ENCODE data around the gene GFM1. TPM values are rescaled to one million over a fixed set of nuclear protein-coding genes. Genes with fewer than 3 reads are reported as not detected.

Gene GFM1
- total RNA-seq, 6 experiments from 2014 or later, result 40.2 to 61.5 (median 43.8) TPM

- DNase-seq (peak; percentile 76 to 84 (median 84)), ATAC-seq (peak; percentile 79 to 88 (median 84))
- Histone ChIP-seq H3K27ac (peak within 1 kb of the TSS in 2 of 3 donors; percentile 10 to 67), H3K9me3 (no peaks in the 10 kb centered on the region), H3K36me3 (no peaks in the 10 kb centered on the region), H3K4me3 (peak within 1 kb of the TSS; percentile 65 to 75 (median 70)), H3K27me3 (no peaks in the 10 kb centered on the region), H3K4me1 (peaks cover 0 to 5% (median 0%) of the 10 kb centered on the region in 4 donors)
- TF ChIP-seq, protein P1, sequence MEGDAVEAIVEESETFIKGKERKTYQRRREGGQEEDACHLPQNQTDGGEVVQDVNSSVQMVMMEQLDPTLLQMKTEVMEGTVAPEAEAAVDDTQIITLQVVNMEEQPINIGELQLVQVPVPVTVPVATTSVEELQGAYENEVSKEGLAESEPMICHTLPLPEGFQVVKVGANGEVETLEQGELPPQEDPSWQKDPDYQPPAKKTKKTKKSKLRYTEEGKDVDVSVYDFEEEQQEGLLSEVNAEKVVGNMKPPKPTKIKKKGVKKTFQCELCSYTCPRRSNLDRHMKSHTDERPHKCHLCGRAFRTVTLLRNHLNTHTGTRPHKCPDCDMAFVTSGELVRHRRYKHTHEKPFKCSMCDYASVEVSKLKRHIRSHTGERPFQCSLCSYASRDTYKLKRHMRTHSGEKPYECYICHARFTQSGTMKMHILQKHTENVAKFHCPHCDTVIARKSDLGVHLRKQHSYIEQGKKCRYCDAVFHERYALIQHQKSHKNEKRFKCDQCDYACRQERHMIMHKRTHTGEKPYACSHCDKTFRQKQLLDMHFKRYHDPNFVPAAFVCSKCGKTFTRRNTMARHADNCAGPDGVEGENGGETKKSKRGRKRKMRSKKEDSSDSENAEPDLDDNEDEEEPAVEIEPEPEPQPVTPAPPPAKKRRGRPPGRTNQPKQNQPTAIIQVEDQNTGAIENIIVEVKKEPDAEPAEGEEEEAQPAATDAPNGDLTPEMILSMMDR (IDR thresholded peaks at IDR 0.05), result peak in 2 of 4 donors; percentile 11 to 27
- TF ChIP-seq POLR2A (IDR thresholded peaks at IDR 0.05), result peak; percentile 40
- WGBS (ENCODE audit: insufficient coverage, low coverage, low lambda C conversion rate, missing lambda C conversion rate), result 0% methylated on average over 9 of the region's 101 CpGs
- intact Hi-C loops (cut with DNase I), result loop anchor here in 1 of 2 donors (10.0 kb wide), 1 partner anchor 53 kb away; no protein-coding TSS in a partner anchor
Observed at GRCh38 chr3:158731938-158732855, 87.9 kb downstream of the GFM1 start, which contains the start of gene RARRES1. TSS of gene RARRES1 (minus strand) at chr3:158732457. CDS start at chr3:158732415, 42 bp downstream.

- Histone ChIP-seq H3K27me3 (no peaks in the 10 kb centered on the region), H3K4me1 (peaks cover 0 to 5% (median 0%) of the 10 kb centered on the region in 4 donors), H3K36me3 (no peaks in the 10 kb centered on the region), H3K4me3 (peak overlapping the region; percentile 65 to 75 (median 70)), H3K27ac (no peak overlapping the region), H3K9me3 (no peaks in the 10 kb centered on the region)
- ATAC-seq (peak in 1 of 4 donors; percentile 5), DNase-seq (peak in 1 of 3 donors; percentile 57)
- intact Hi-C loops (cut with DNase I), result loop anchor here in 1 of 2 donors (10.0 kb wide), 1 partner anchor 52 kb away; no protein-coding TSS in a partner anchor
- TF ChIP-seq POLR2A (IDR thresholded peaks at IDR 0.05), result no peak
- TF ChIP-seq, protein P1 (IDR thresholded peaks at IDR 0.05), result no peak
- 75% methylated on average over 2 of the region's 15 CpGs for WGBS (ENCODE audit: insufficient coverage, low coverage, low lambda C conversion rate, missing lambda C conversion rate)
Observed at GRCh38 chr3:158732856-158733200, 88.5 kb downstream of the GFM1 start.

DNA sequence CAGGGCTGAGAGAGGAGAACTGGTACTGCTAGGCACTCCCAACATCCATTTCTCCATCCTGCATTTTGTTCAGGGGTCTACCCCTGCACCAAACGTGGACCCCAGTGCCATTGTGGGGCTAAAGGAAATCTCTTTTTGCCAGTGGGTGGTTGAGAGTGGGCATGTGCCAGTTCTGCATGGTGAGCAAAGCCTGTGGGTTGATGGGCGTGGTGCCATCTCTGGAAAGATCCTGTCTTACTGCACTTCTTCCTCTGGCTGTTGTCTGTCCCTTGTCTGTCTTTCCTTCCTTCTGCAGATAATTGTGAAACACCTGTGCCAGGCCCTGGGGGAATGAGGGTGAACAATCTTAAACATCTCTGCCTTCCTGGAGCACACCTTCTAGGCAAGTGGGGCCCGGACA is 89.3 kb downstream of the GFM1 start:
- DNase-seq, result no peak
- ATAC-seq, result no peak

DNA sequence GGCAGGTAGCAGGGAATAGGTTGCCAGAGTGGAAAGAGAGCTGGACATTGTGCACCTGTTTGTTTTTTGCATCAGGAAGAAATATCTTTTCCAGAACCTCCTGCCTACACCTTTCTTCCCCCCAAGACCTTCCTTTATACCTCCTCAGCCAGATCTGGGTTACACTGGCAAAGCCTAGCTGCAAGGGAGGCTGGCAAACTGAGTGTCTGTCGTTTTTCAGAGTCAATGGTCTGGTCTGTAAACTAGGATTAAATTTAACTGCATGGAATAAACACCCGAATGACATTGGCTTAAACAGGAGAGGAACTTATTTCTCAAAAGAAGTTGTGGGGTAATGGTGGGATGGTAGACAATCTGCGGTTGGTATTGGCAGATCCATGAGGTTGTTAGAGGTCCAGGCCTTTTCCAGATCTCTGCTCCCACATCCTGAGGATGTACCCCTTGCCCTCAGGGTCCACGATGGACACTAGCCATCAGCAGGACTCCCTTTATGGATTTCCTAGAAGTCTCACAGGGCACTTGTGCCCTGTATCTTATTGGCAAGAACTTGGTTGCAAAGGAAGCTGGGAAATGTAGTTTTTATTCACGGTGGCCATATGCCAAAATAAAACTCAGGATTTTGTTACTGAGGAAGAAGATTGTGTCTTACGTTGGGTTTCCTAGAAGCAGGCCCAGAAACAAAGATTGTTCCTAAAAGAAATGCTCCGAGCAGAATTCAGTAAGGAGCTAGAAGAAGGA is 91.1 kb downstream of the GFM1 start:
- intact Hi-C loops (cut with DNase I), result loop anchor here in 1 of 2 donors (10.0 kb wide), 1 partner anchor 49 kb away; no protein-coding TSS in a partner anchor
- no peak for ATAC-seq
- WGBS (ENCODE audit: insufficient coverage, low coverage, low lambda C conversion rate, missing lambda C conversion rate), result 67% methylated on average over 6 of the region's 7 CpGs

More for the DNA sequence above, 89.3 kb downstream of the GFM1 start:
- intact Hi-C loops (cut with DNase I), result loop anchor here in 1 of 2 donors (10.0 kb wide), 1 partner anchor 51 kb away; no protein-coding TSS in a partner anchor
- no peak for TF ChIP-seq POLR2A (IDR thresholded peaks at IDR 0.05)
- TF ChIP-seq, protein P1 (IDR thresholded peaks at IDR 0.05), result no peak
- Histone ChIP-seq H3K9me3 (no peaks in the 10 kb centered on the region), H3K27ac (no peak overlapping the region), H3K4me1 (peaks cover 0 to 5% (median 0%) of the 10 kb centered on the region in 4 donors), H3K27me3 (no peaks in the 10 kb centered on the region), H3K4me3 (no peak overlapping the region), H3K36me3 (no peaks in the 10 kb centered on the region)
- WGBS (ENCODE audit: insufficient coverage, low coverage, low lambda C conversion rate, missing lambda C conversion rate), result 64% methylated on average over 2 of the region's 3 CpGs

More for the DNA sequence above, 91.1 kb downstream of the GFM1 start:
- no peak for TF ChIP-seq POLR2A (IDR thresholded peaks at IDR 0.05)
- TF ChIP-seq, protein P1 (IDR thresholded peaks at IDR 0.05), result no peak
- no peak overlapping the region for H3K4me3 ChIP-seq
- DNase-seq, result no peak
- H3K9me3 ChIP-seq, result no peaks in the 10 kb centered on the region
- H3K27ac ChIP-seq, result no peak overlapping the region
- no peaks in the 10 kb centered on the region for H3K36me3 ChIP-seq
- H3K4me1 ChIP-seq, result peaks cover 0 to 5% (median 0%) of the 10 kb centered on the region in 4 donors
- no peaks in the 10 kb centered on the region for H3K27me3 ChIP-seq

Measured in right lobe of liver (tissue), 6 donors.